GM12892 (cell line): Measurements from ENCODE around the gene DRAM2.

Experiments
- POLR2A ChIP-seq: IDR thresholded peaks from 2 replicates; pipeline ENCODE4 v1.6.1; 2011; ENCODE audit warnings: low read depth, low read length, control low read depth
- POLR2AphosphoS5 ChIP-seq: IDR thresholded peaks from 2 replicates; pipeline ENCODE4 v1.6.1; 2011; ENCODE audit warnings: low read depth, low read length, control low read depth

- no peak for TF ChIP-seq POLR2AphosphoS5
- no peak for TF ChIP-seq POLR2A
Observed at GRCh38 chr1:111127923-111128643, 11.8 kb downstream of the DRAM2 start.
